Panc1 (cell line): Measurements from ENCODE around the gene SUCLA2. TPM values are rescaled to one million over a fixed set of nuclear protein-coding genes. Genes with fewer than 3 reads are reported as not detected.

ENCODE experiments used
- ATAC-seq: fragments of 200-7000 bp; cut with Tn5 transposase; 2 replicates; pipeline ENCODE4 v1.9.1; 2020; ENCODE audit warnings: mild to moderate bottlenecking, moderate library complexity
- BruUV-seq: library from RNA; stranded (reverse); fragments of 400-500 nt; replicated peaks from 2 replicates; lab custom pipeline; 2021; lab: Mats Ljungman, UMichigan
- CTCF ChIA-PET: fragments of 300-600 bp; sonication (Branson Sonifier 250); formaldehyde crosslinking; loops from one replicate; lab custom pipeline; 2022; ENCODE audit warnings: antibody characterized with exemption; lab: Charles Lee
- POLR2A ChIA-PET: fragments of 300-600 bp; sonication (Branson Sonifier 250); formaldehyde crosslinking; loops from one replicate; lab custom pipeline; 2022; ENCODE audit warnings: antibody characterized with exemption; lab: Charles Lee
- DNase-seq: peaks from one replicate; pipeline ENCODE4 v3.0.0-alpha.2; 2010; ENCODE audit warnings: low read depth, low spot score
- H3K27ac ChIP-seq: 2 replicates; pipeline ENCODE4 v1.5.1; 2011; ENCODE audit warnings: mild to moderate bottlenecking, low read length, inconsistent platforms
- H3K27me3 ChIP-seq: fragments of 200-500 bp; sonication (Bioruptor generic); 2 replicates; pipeline ENCODE4 v1.6.0; 2014; ENCODE audit warnings: low read length, inconsistent platforms; ENCODE audit not compliant: control insufficient read depth, insufficient read depth
- H3K36me3 ChIP-seq: fragments of 200-500 bp; sonication (Bioruptor generic); 2 replicates; pipeline ENCODE4 v1.5.1; 2014; ENCODE audit warnings: inconsistent platforms, mild to moderate bottlenecking, low read length, moderate library complexity; ENCODE audit not compliant: control insufficient read depth, insufficient read depth
- H3K4me1 ChIP-seq: 2 replicates; pipeline ENCODE4 v1.5.1; 2011; ENCODE audit warnings: inconsistent platforms, mild to moderate bottlenecking, low read length, moderate library complexity; ENCODE audit not compliant: control insufficient read depth, insufficient read depth
- H3K4me3 ChIP-seq, 2 experiments: 2 replicates each; pipeline ENCODE4 v1.5.1; 2011 to 2012; ENCODE audit warnings: low read depth in 2 of 2, low read length in 2 of 2, mild to moderate bottlenecking in 2 of 2, inconsistent platforms in 1 of 2, moderate library complexity in 1 of 2
- H3K9me3 ChIP-seq: fragments of 200-500 bp; sonication (Bioruptor generic); 2 replicates; pipeline ENCODE4 v1.5.1; 2014; ENCODE audit warnings: low read depth, mild to moderate bottlenecking, inconsistent platforms, low read length, moderate library complexity; ENCODE audit not compliant: control insufficient read depth, insufficient read depth
- CTCF ChIP-seq: fragments of 450-650 bp; IDR thresholded peaks from 2 replicates; pipeline ENCODE4 v1.5.1; 2017; ENCODE audit warnings: mild to moderate bottlenecking
- POLR2AphosphoS5 ChIP-seq: IDR thresholded peaks from 2 replicates; pipeline ENCODE4 v1.6.1; 2012; ENCODE audit warnings: mild to moderate bottlenecking, low read depth, low read length, moderate library complexity
- REST ChIP-seq, 2 experiments: IDR thresholded peaks; 2 replicates each; pipeline ENCODE4 v1.6.1; 2011 to 2012; ENCODE audit warnings: low read depth in 2 of 2, control low read depth in 1 of 2, low read length in 1 of 2, mild to moderate bottlenecking in 1 of 2, moderate library complexity in 1 of 2; ENCODE audit not compliant: insufficient read depth in 1 of 2
- SIN3A ChIP-seq: IDR thresholded peaks from 2 replicates; pipeline ENCODE4 v1.6.1; 2012; ENCODE audit warnings: low read depth, mild to moderate bottlenecking, low read length, moderate library complexity, borderline replicate concordance; ENCODE audit not compliant: insufficient read depth
- TCF7L2 ChIP-seq: IDR thresholded peaks from 2 replicates; pipeline ENCODE4 v1.6.1; 2011; ENCODE audit warnings: mild to moderate bottlenecking, low read depth, low read length, inconsistent platforms
- in situ Hi-C: cut with HindIII; loops from 2 replicates; pipeline ENCODE4 v1.10.0; 2016; ENCODE audit warnings: low sequenced_read_pairs, low pct_unique_long_range_greater_than_20kb
- intact Hi-C: fragments of 100-400 bp; cut with micrococcal nuclease; formaldehyde crosslinking; loops from one replicate; pipeline ENCODE4 v1.10.0; 2022; ENCODE audit not compliant: unreplicated experiment
- total RNA-seq: library from RNA; stranded (reverse); gene quantifications from one replicate; pipeline ENCODE4 v1.2.1, GENCODE V29; 2021; ENCODE audit not compliant: unreplicated experiment

SUCLA2 gene
- total RNA-seq, 1 experiment from 2014 or later, result 28.1 TPM

GRCh38 chr13:48037346-48038173, 36.5 kb upstream of the SUCLA2 start, which contains the start of gene NUDT15:
Gene NUDT15 (plus strand): TSS chr13:48037726. CDS start chr13:48037747, 21 bp downstream.
- H3K27ac ChIP-seq, result peak within 1 kb of the TSS; percentile 89
- CTCF ChIA-PET, result interaction anchor here (0.6 kb wide), 1 partner anchor 58 kb away, joined by 3 read pairs; no protein-coding TSS in a partner anchor
- peak; percentile 99 for ATAC-seq
- POLR2A ChIA-PET, result interaction anchor here (0.6 kb wide), 1 partner anchor 119 kb away, joined by 3 read pairs; no protein-coding TSS in a partner anchor
- in situ Hi-C loops (no loop called here), intact Hi-C loops (no loop called here)
- peaks cover 8% of the 10 kb centered on the region; the same call in 1 of the 2 replicates for H3K4me1 ChIP-seq
- H3K27me3 ChIP-seq, result no peaks in the 10 kb centered on the region
- H3K9me3 ChIP-seq, result 0 out of 2 replicates have a peak, but pooled peaks cover 3% of the 10 kb centered on the region
- H3K36me3 ChIP-seq, result no peaks in the 10 kb centered on the region; the same call in 1 of the 2 replicates
- peak; percentile 78 for DNase-seq
- BruUV-seq, result no TSS peak
- H3K4me3 ChIP-seq, result peak within 1 kb of the TSS; percentile 71 to 79
- TF ChIP-seq REST (IDR thresholded peaks at IDR 0.05; ENCODE audit: insufficient read depth in 1 of 2, low read depth in 2 of 2, low read length in 1 of 2) (no peak), POLR2AphosphoS5 (peak; percentile 95), TCF7L2 (peak; percentile 91), CTCF (peak; percentile 92), SIN3A (peak; percentile 95)

GRCh38 chr13:48029859-48030258, 28.8 kb upstream of the SUCLA2 start:
- Histone ChIP-seq H3K4me3 (no peak overlapping the region), H3K4me1 (no peaks in the 10 kb centered on the region), H3K9me3 (peaks cover 3% of the 10 kb centered on the region; the same call in 1 of the 2 replicates), H3K36me3 (no peaks in the 10 kb centered on the region), H3K27ac (no peak overlapping the region), H3K27me3 (no peaks in the 10 kb centered on the region)
- ChIA-PET CTCF (no interaction called here), POLR2A (no interaction called here)
- ATAC-seq (no peak), DNase-seq (no peak)
- BruUV-seq, result no TSS peak
- intact Hi-C loops, result no loop called here
- no peak for TF ChIP-seq TCF7L2
- no peak for TF ChIP-seq SIN3A
- TF ChIP-seq REST (IDR thresholded peaks at IDR 0.05; ENCODE audit: insufficient read depth in 1 of 2, low read depth in 2 of 2, low read length in 1 of 2), result no peak
- TF ChIP-seq POLR2AphosphoS5, result no peak
- TF ChIP-seq CTCF, result no peak
- in situ Hi-C loops, result no loop called here
